Gastrocnemius medialis (tissue), 4 donors: ENCODE data around the gene ZP4.

Experiments
- POLR2A ChIP-seq, 2 donors: fragments of 450-650 bp; IDR thresholded peaks; one replicate each; pipeline ENCODE4 v1.6.1; 2017; ENCODE audit warnings: antibody characterized with exemption in 2 of 2, mild to moderate bottlenecking in 2 of 2, moderate library complexity in 2 of 2
- TF ChIP-seq, protein P1 (sequence below), 5 experiments: fragments of 450-650 bp in 3 of 5; fragments of 200-600 bp in 2 of 5; sonication (generic) in 2 of 5; IDR thresholded peaks in 4 of 5; conservative IDR thresholded peaks in 1 of 5; 1 replicate in 4 of 5; 2 replicates in 1 of 5; pipeline ENCODE4 v1.5.1; 2016 to 2019; ENCODE audit warnings: antibody characterized with exemption in 5 of 5, mild to moderate bottlenecking in 3 of 5, moderate library complexity in 3 of 5

DNA sequence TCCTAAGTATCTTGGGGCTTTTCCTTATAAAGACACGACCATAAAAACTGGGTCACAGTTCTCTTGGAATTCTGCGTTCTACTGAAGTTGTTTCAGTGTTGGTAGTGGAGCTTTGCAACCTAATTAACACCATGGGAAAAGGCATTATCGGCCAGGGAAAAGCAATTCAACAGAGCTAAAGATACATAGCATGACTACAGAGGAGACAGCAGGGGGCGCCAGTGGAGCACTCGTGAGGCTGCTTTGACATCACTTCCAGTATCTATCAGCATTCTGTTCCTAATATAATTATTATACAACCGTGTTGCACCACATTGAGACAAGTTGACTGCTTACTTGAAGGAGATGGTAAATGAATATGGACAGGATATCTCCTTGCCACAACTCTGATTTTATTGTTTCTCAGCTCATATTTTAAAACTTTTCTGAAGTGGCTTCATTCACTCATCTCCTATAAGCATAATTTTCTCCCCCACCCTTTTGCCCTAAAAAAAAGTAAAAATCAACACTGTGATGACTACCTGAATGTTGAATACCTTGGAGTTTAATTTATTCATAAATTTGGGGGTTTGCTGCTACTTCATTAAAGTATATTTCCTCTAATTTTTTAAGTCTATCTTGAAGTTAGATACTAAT is 39.4 kb downstream of the ZP4 start:
- TF ChIP-seq, protein P1, sequence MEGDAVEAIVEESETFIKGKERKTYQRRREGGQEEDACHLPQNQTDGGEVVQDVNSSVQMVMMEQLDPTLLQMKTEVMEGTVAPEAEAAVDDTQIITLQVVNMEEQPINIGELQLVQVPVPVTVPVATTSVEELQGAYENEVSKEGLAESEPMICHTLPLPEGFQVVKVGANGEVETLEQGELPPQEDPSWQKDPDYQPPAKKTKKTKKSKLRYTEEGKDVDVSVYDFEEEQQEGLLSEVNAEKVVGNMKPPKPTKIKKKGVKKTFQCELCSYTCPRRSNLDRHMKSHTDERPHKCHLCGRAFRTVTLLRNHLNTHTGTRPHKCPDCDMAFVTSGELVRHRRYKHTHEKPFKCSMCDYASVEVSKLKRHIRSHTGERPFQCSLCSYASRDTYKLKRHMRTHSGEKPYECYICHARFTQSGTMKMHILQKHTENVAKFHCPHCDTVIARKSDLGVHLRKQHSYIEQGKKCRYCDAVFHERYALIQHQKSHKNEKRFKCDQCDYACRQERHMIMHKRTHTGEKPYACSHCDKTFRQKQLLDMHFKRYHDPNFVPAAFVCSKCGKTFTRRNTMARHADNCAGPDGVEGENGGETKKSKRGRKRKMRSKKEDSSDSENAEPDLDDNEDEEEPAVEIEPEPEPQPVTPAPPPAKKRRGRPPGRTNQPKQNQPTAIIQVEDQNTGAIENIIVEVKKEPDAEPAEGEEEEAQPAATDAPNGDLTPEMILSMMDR (IDR thresholded peaks at IDR 0.05 in 4 of 5, conservative IDR thresholded peaks at IDR 0.05 in 1 of 5), result no peak
- TF ChIP-seq POLR2A (IDR thresholded peaks at IDR 0.05), result no peak
